Measurements from ENCODE around the gene ENDOU. TPM values are rescaled to one million over a fixed set of nuclear protein-coding genes. Genes with fewer than 3 reads are reported as not detected.
A peak's percentile ranks its signal among the peaks of the same experiment; 100 is the strongest.

The ENDOU gene
- total RNA-seq, 1 donor from 2014 or later = not detected

- no peak for DNase-seq (ENCODE audit: low spot score)
- no peaks in the 10 kb centered on the region for H3K36me3 Mint-ChIP-seq (ENCODE audit: low read depth)
- H3K27ac Mint-ChIP-seq (ENCODE audit: unreplicated experiment) = no peak overlapping the region
- no peak overlapping the region for H3K4me3 Mint-ChIP-seq (ENCODE audit: unreplicated experiment)
- H3K9me3 Mint-ChIP-seq (ENCODE audit: low read depth) = no peaks in the 10 kb centered on the region
- peaks cover 24% of the 10 kb centered on the region for H3K4me1 Mint-ChIP-seq (ENCODE audit: low read depth)
- H3K27me3 Mint-ChIP-seq (ENCODE audit: low read depth) = no peaks in the 10 kb centered on the region
- TF ChIP-seq, protein P1, sequence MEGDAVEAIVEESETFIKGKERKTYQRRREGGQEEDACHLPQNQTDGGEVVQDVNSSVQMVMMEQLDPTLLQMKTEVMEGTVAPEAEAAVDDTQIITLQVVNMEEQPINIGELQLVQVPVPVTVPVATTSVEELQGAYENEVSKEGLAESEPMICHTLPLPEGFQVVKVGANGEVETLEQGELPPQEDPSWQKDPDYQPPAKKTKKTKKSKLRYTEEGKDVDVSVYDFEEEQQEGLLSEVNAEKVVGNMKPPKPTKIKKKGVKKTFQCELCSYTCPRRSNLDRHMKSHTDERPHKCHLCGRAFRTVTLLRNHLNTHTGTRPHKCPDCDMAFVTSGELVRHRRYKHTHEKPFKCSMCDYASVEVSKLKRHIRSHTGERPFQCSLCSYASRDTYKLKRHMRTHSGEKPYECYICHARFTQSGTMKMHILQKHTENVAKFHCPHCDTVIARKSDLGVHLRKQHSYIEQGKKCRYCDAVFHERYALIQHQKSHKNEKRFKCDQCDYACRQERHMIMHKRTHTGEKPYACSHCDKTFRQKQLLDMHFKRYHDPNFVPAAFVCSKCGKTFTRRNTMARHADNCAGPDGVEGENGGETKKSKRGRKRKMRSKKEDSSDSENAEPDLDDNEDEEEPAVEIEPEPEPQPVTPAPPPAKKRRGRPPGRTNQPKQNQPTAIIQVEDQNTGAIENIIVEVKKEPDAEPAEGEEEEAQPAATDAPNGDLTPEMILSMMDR (IDR thresholded peaks at IDR 0.05) = no peak
Measured at GRCh38 chr12:47717046-47717442, 8.2 kb downstream of the ENDOU start.

DNA sequence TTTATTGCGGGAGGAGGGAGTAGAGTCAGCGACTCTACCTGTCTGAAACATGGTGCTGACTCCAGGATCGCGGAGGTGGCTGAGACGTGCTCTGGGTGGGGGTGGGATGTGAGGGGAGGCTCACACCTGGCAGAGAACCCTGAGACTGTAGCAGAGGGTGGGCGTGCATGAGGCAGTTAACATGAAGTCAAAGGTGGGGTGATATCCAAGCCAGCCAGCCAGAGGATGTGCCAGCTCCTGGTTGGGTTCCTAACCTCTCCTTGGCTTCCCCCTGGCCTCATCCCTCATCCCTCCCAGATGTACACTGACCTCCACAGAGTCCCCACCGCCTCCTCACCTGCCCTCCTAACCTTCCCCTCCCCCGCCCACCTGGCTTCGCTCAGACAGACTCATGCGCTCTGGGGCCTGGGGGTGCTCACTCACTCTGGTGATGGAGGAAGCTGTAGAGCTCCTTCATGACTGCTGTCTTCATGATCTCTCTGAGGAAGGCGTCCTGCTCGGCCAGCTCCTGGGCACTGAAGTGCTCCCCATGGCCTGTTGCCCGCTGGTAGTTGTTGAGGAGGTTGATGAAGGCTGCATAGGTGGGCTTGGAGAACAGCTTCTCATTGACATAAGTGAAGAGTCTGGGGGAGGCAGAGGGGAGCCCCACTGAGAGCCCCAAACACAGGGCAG lies 9.3 kb downstream of the ENDOU start:
- Mint-ChIP-seq H3K27ac (ENCODE audit: unreplicated experiment) (peak overlapping the region; percentile 19), H3K36me3 (ENCODE audit: low read depth) (no peaks in the 10 kb centered on the region), H3K27me3 (ENCODE audit: low read depth) (no peaks in the 10 kb centered on the region), H3K9me3 (ENCODE audit: low read depth) (no peaks in the 10 kb centered on the region), H3K4me1 (ENCODE audit: low read depth) (peaks cover 24% of the 10 kb centered on the region), H3K4me3 (ENCODE audit: unreplicated experiment) (no peak overlapping the region)
- no peak for DNase-seq (ENCODE audit: low spot score)
- TF ChIP-seq, protein P1 (IDR thresholded peaks at IDR 0.05) = no peak

- Mint-ChIP-seq H3K4me3 (ENCODE audit: unreplicated experiment) (no peak overlapping the region), H3K27me3 (ENCODE audit: low read depth) (no peaks in the 10 kb centered on the region), H3K36me3 (ENCODE audit: low read depth) (no peaks in the 10 kb centered on the region), H3K27ac (ENCODE audit: unreplicated experiment) (no peak overlapping the region), H3K4me1 (ENCODE audit: low read depth) (peaks cover 24% of the 10 kb centered on the region), H3K9me3 (ENCODE audit: low read depth) (no peaks in the 10 kb centered on the region)
- TF ChIP-seq, protein P1 (IDR thresholded peaks at IDR 0.05) = peak; percentile 96
- no peak for DNase-seq (ENCODE audit: low spot score)
Measured at GRCh38 chr12:47715393-47715876, 9.9 kb downstream of the ENDOU start.

DNA sequence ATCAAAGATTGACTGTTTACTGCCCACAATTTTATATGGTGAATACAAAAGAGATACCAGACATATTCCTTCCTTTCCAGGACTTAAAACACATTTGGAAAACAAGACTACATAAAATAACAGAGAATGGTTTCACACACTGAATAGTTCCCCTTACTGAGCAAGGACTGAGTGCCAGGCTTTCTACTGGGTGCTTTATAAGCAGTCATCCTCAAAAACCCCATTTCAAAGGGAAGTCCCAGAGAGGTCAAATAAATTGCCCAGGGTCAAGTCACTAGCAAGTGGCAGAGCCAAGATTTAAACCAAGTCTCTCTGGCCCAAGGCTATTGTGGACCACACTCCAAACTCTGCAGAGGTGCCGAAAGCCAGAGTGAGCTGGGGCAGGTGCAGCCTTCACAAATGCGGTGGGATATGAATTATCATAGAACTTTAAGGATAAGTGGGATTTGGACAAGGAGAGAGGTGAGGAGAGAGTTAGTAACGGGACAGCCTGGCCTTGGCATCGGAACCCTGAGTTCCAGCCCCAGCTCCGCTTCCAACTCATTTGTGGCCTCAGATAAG lies 10.4 kb downstream of the ENDOU start:
- no peak overlapping the region for H3K27ac Mint-ChIP-seq (ENCODE audit: unreplicated experiment)
- no peaks in the 10 kb centered on the region for H3K27me3 Mint-ChIP-seq (ENCODE audit: low read depth)
- DNase-seq (ENCODE audit: low spot score) = no peak
- H3K36me3 Mint-ChIP-seq (ENCODE audit: low read depth) = no peaks in the 10 kb centered on the region
- H3K9me3 Mint-ChIP-seq (ENCODE audit: low read depth) = no peaks in the 10 kb centered on the region
- H3K4me3 Mint-ChIP-seq (ENCODE audit: unreplicated experiment) = no peak overlapping the region
- peaks cover 24% of the 10 kb centered on the region for H3K4me1 Mint-ChIP-seq (ENCODE audit: low read depth)
- TF ChIP-seq, protein P1 (IDR thresholded peaks at IDR 0.05) = no peak

- Mint-ChIP-seq H3K36me3 (ENCODE audit: low read depth) (no peaks in the 10 kb centered on the region), H3K4me3 (ENCODE audit: unreplicated experiment) (no peak overlapping the region), H3K4me1 (ENCODE audit: low read depth) (peaks cover 11% of the 10 kb centered on the region), H3K27me3 (ENCODE audit: low read depth) (no peaks in the 10 kb centered on the region), H3K27ac (ENCODE audit: unreplicated experiment) (no peak overlapping the region), H3K9me3 (ENCODE audit: low read depth) (no peaks in the 10 kb centered on the region)
- no peak for DNase-seq (ENCODE audit: low spot score)
- TF ChIP-seq, protein P1 (IDR thresholded peaks at IDR 0.05) = no peak
Measured at GRCh38 chr12:47712171-47712570, 13.1 kb downstream of the ENDOU start.
